Esophagus squamous epithelium (tissue), 4 donors: ENCODE results near the gene LIMK2.

Experiments
- POLR2A ChIP-seq, 4 donors: fragments of 450-650 bp; IDR thresholded peaks; one replicate each; pipeline ENCODE4 v1.6.1; 2017; ENCODE audit warnings: antibody characterized with exemption in 4 of 4, mild to moderate bottlenecking in 4 of 4, moderate library complexity in 3 of 4
- TF ChIP-seq, protein P1 (sequence below), 6 experiments: fragments of 450-650 bp in 4 of 6; fragments of 200-600 bp in 2 of 6; sonication (generic) in 2 of 6; IDR thresholded peaks; one replicate each; pipeline ENCODE4 v1.5.1; 2016 to 2019; ENCODE audit warnings: antibody characterized with exemption in 6 of 6, mild to moderate bottlenecking in 4 of 6, moderate library complexity in 4 of 6

GRCh38 chr22:31210556-31211421 lies 1.3 kb upstream of the LIMK2 start:
- no peak for TF ChIP-seq POLR2A (IDR thresholded peaks at IDR 0.05)
- TF ChIP-seq, protein P1, sequence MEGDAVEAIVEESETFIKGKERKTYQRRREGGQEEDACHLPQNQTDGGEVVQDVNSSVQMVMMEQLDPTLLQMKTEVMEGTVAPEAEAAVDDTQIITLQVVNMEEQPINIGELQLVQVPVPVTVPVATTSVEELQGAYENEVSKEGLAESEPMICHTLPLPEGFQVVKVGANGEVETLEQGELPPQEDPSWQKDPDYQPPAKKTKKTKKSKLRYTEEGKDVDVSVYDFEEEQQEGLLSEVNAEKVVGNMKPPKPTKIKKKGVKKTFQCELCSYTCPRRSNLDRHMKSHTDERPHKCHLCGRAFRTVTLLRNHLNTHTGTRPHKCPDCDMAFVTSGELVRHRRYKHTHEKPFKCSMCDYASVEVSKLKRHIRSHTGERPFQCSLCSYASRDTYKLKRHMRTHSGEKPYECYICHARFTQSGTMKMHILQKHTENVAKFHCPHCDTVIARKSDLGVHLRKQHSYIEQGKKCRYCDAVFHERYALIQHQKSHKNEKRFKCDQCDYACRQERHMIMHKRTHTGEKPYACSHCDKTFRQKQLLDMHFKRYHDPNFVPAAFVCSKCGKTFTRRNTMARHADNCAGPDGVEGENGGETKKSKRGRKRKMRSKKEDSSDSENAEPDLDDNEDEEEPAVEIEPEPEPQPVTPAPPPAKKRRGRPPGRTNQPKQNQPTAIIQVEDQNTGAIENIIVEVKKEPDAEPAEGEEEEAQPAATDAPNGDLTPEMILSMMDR (IDR thresholded peaks at IDR 0.05): no peak
